K562 (cell line): ENCODE measurements around the gene LRRC59. TPM values are rescaled to one million over a fixed set of nuclear protein-coding genes. Genes with fewer than 3 reads are reported as not detected.

ENCODE experiments used
- BCOR ChIP-seq: fragments of 450-650 bp; IDR thresholded peaks from 2 replicates; pipeline ENCODE4 v1.6.1; 2016
- BMI1 ChIP-seq: fragments of 150-350 bp; IDR thresholded peaks from 2 replicates; pipeline ENCODE4 v1.6.1; 2014; ENCODE audit warnings: low read length
- CBFB ChIP-seq: sonication (generic); formaldehyde crosslinking; IDR thresholded peaks from 2 replicates; pipeline ENCODE4 v1.4.0; 2020; ENCODE audit warnings: mild to moderate bottlenecking, missing genetic modification reagents
- CHCHD3 ChIP-seq: fragments of 250-450 bp; sonication (Bioruptor Pico); IDR thresholded peaks from 2 replicates; pipeline ENCODE4 v2.1.2; 2022; ENCODE audit warnings: mild to moderate bottlenecking
- CSDE1 ChIP-seq, 2 experiments: fragments of 450-650 bp; IDR thresholded peaks; 2 replicates each; pipeline ENCODE4 v1.6.1; 2016; ENCODE audit warnings: mild to moderate bottlenecking in 1 of 2
- DDX20 ChIP-seq: fragments of 450-650 bp; IDR thresholded peaks from 2 replicates; pipeline ENCODE4 v1.6.1; 2016; ENCODE audit warnings: missing genetic modification characterization, low read depth, mild to moderate bottlenecking, missing compliant biosample characterization, moderate library complexity
- FOXK2 ChIP-seq, 2 experiments: fragments of 450-650 bp; IDR thresholded peaks in 1 of 2; conservative IDR thresholded peaks in 1 of 2; 2 replicates each; pipeline ENCODE4 v1.6.1; 2016; ENCODE audit warnings: low read depth in 2 of 2, mild to moderate bottlenecking in 1 of 2
- FUS ChIP-seq: fragments of 200-400 bp; formaldehyde crosslinking; optimal IDR thresholded peaks from 2 replicates; pipeline ENCODE3; 2017; ENCODE audit warnings: low read depth, low read length
- GATAD2B ChIP-seq: fragments of 450-650 bp; IDR thresholded peaks from 2 replicates; pipeline ENCODE4 v1.6.1; 2017; ENCODE audit warnings: mild to moderate bottlenecking, borderline replicate concordance
- JUND ChIP-seq, 2 experiments: IDR thresholded peaks; 2 replicates in 1 of 2; 3 replicates in 1 of 2; pipeline ENCODE4 v1.6.1; 2011; ENCODE audit warnings: borderline replicate concordance in 2 of 2, low read depth in 2 of 2, low read length in 2 of 2, improper control_type of control experiment in 1 of 2, missing biosample characterization in 1 of 2, missing genetic modification characterization in 1 of 2, missing genetic modification reagents in 1 of 2
- KLF1 ChIP-seq: fragments of 450-650 bp; IDR thresholded peaks from 2 replicates; pipeline ENCODE4 v1.6.1; 2016; ENCODE audit warnings: missing genetic modification characterization, missing compliant biosample characterization
- MEF2D ChIP-seq: conservative IDR thresholded peaks from 2 replicates; pipeline ENCODE4 v1.6.1; 2016; ENCODE audit warnings: low read depth, missing genetic modification characterization, missing compliant biosample characterization
- MEIS2 ChIP-seq: fragments of 450-650 bp; IDR thresholded peaks from 2 replicates; pipeline ENCODE4 v1.6.1; 2014; ENCODE audit warnings: mild to moderate bottlenecking; ENCODE audit not compliant: partially characterized antibody
- NBN ChIP-seq: fragments of 450-650 bp; IDR thresholded peaks from 2 replicates; pipeline ENCODE4 v1.6.1; 2016; ENCODE audit warnings: low read depth, mild to moderate bottlenecking
- SIX5 ChIP-seq, 2 experiments: IDR thresholded peaks; 2 replicates each; pipeline ENCODE4 v1.6.1; 2011; ENCODE audit warnings: low read length in 2 of 2, borderline replicate concordance in 1 of 2, low read depth in 1 of 2, mild to moderate bottlenecking in 1 of 2, moderate library complexity in 1 of 2; ENCODE audit not compliant: insufficient read depth in 1 of 2
- SRSF9 ChIP-seq: fragments of 200-400 bp; formaldehyde crosslinking; IDR thresholded peaks from 2 replicates; pipeline ENCODE4 v1.6.1; 2017; ENCODE audit warnings: low read depth, low read length, borderline replicate concordance
- TOE1 ChIP-seq, 2 experiments: fragments of 450-650 bp in 1 of 2; sonication (generic) in 1 of 2; formaldehyde crosslinking in 1 of 2; IDR thresholded peaks; 2 replicates each; pipeline versions ENCODE4 v1.7.1 to v1.8.0; 2016 to 2022; ENCODE audit warnings: borderline replicate concordance in 2 of 2, mild to moderate bottlenecking in 2 of 2, antibody characterized with exemption in 1 of 2, inconsistent platforms in 1 of 2, low read depth in 1 of 2, missing genetic modification reagents in 1 of 2, moderate library complexity in 1 of 2
- ZNF212 ChIP-seq: fragments of 450-650 bp; formaldehyde crosslinking; IDR thresholded peaks from 2 replicates; pipeline ENCODE4 v1.4.0; 2020; ENCODE audit warnings: mild to moderate bottlenecking
- ZNF24 ChIP-seq: fragments of 450-650 bp; IDR thresholded peaks from 2 replicates; pipeline ENCODE4 v1.6.1; 2016
- ZNF764 ChIP-seq: fragments of 250-450 bp; sonication (Bioruptor Pico); IDR thresholded peaks from 2 replicates; pipeline ENCODE4 v1.4.0; 2020; ENCODE audit warnings: low read depth, mild to moderate bottlenecking, moderate library complexity
- polyA plus RNA-seq, 8 experiments: library from polyadenylated mRNA; depleted of rRNA in 4 of 8; stranded (reverse) in 5 of 8; unstranded in 3 of 8; fragments of >200 nt; fragmentation: Nextera tagmentation in 2 of 8; fragmentation: Illumina TruSeq in 1 of 8; extraction: Ambion mirVana in 2 of 8; extraction: Trizol in 1 of 8; gene quantifications; 2 replicates each; pipeline versions ENCODE4 v1.2.1 to v1.2.3, GENCODE V29; 2011 to 2014; ENCODE audit warnings: inconsistent platforms in 1 of 8, missing spikeins in 1 of 8
- total RNA-seq, 7 experiments: library from RNA; depleted of rRNA in 6 of 7; stranded (reverse); fragments of >200 nt in 6 of 7; fragmentation: Illumina TruSeq in 2 of 7; extraction: Trizol in 2 of 7; gene quantifications; 2 replicates each; pipeline versions ENCODE4 v1.2.1 to v1.2.3, GENCODE V29; 2011 to 2021; ENCODE audit warnings: low replicate concordance in 1 of 7
- TF ChIP-seq, protein P1 (sequence below), 2 experiments: fragments of 450-650 bp; IDR thresholded peaks; 2 replicates each; pipeline ENCODE4 v1.6.1; 2018; ENCODE audit warnings: mild to moderate bottlenecking in 2 of 2, low read depth in 1 of 2; ENCODE audit not compliant: partially characterized antibody in 2 of 2
- TF ChIP-seq, protein P2 (sequence below), 2 experiments: fragments of 450-650 bp in 1 of 2; sonication (generic) in 1 of 2; formaldehyde crosslinking in 1 of 2; IDR thresholded peaks in 1 of 2; conservative IDR thresholded peaks in 1 of 2; 2 replicates each; pipeline versions ENCODE4 v1.6.1 to v1.8.1; 2016 to 2023; ENCODE audit warnings: mild to moderate bottlenecking in 2 of 2, moderate library complexity in 2 of 2, inconsistent platforms in 1 of 2, missing genetic modification reagents in 1 of 2

LRRC59 gene
- total and polyA plus RNA-seq, 9 of the 15 experiments (the other 6 are each of a cell fraction or from before 2014, with no cell fraction given) = 27.8 to 244 (median 154) TPM

DNA sequence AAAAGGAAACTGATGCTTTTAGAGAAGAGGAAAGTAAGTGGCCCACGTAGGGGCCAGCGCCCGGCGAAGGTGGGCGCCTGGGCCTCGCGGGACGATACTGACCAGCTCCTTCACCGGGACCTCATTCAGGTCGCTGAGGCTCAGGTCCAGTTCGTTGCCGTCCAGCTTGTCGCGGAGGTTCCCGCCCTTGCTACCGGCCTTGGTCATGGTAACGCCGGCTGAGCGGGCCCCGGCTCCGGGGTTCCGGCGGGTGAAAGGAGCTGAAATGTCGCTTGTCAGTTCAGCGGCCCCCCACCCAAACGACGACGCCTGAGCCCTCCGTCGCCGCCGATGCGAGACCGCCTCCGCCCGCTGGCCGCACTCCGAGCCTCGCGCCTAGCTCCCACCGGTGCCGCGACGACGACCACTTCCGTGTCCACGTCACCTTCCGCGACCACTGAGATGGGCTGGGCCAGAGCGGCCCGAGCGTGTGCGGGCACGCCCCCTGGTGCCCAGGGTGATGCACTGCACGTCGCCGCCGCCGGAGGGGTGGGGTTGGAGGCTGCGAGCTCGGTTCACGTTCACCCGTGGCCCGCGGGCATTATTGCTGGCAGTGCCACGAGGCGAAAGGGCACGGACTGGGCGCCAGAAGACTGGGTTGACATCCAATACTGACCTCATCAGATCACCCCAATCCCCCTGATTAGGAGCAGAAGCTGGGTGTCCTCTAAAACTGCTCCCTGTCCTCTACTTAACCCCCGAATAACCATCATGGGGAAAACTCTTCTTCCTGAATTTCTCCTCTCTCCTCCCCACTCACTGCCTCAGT is at the start of gene LRRC59 (continued):
- TF ChIP-seq ZNF212 (CRISPR knock-in tag) (no peak), SIX5 (IDR thresholded peaks at IDR 0.05; ENCODE audit: borderline replicate concordance in 1 of 2, insufficient read depth in 1 of 2, low read depth in 1 of 2, low read length in 2 of 2) (peak in 1 of 2 experiments; percentile 32; a peak in 1 of 4 replicates), DDX20 (tag) (no peak), JUND (IDR thresholded peaks at IDR 0.05; ENCODE audit: borderline replicate concordance, low read depth, low read length) (peak; percentile 94), JUND (tag; IDR thresholded peaks at IDR 0.05; ENCODE audit: borderline replicate concordance, low read depth, low read length) (peak; percentile 71; the same call in 1 of the 3 replicates), SRSF9 (no peak), BMI1 (no peak), CBFB (CRISPR knock-in tag) (peak; percentile 93), FUS (peak; percentile 60), FOXK2 (conservative IDR thresholded peaks at IDR 0.05 in 1 of 2, IDR thresholded peaks at IDR 0.05 in 1 of 2; ENCODE audit: low read depth in 2 of 2) (peak; percentile 37 to 39; a peak in 1 of 4 replicates), ZNF764 (no peak), CHCHD3 (CRISPR knock-in tag) (no peak), ZNF24 (peak; percentile 68), BCOR (peak; percentile 23; the same call in 1 of the 2 replicates), TOE1 (IDR thresholded peaks at IDR 0.05; ENCODE audit: borderline replicate concordance) (peak; percentile 83), TOE1 (CRISPR knock-in tag; IDR thresholded peaks at IDR 0.05; ENCODE audit: borderline replicate concordance, low read depth) (peak; percentile 91; the same call in 1 of the 2 replicates), GATAD2B (peak; percentile 96), CSDE1 (IDR thresholded peaks at IDR 0.05) (peak in 1 of 2 experiments; percentile 23; a peak in 1 of 4 replicates), NBN (peak; percentile 88), MEIS2 (peak; percentile 16), KLF1 (tag) (no peak), MEF2D (tag) (no peak)
- TF ChIP-seq, protein P1, sequence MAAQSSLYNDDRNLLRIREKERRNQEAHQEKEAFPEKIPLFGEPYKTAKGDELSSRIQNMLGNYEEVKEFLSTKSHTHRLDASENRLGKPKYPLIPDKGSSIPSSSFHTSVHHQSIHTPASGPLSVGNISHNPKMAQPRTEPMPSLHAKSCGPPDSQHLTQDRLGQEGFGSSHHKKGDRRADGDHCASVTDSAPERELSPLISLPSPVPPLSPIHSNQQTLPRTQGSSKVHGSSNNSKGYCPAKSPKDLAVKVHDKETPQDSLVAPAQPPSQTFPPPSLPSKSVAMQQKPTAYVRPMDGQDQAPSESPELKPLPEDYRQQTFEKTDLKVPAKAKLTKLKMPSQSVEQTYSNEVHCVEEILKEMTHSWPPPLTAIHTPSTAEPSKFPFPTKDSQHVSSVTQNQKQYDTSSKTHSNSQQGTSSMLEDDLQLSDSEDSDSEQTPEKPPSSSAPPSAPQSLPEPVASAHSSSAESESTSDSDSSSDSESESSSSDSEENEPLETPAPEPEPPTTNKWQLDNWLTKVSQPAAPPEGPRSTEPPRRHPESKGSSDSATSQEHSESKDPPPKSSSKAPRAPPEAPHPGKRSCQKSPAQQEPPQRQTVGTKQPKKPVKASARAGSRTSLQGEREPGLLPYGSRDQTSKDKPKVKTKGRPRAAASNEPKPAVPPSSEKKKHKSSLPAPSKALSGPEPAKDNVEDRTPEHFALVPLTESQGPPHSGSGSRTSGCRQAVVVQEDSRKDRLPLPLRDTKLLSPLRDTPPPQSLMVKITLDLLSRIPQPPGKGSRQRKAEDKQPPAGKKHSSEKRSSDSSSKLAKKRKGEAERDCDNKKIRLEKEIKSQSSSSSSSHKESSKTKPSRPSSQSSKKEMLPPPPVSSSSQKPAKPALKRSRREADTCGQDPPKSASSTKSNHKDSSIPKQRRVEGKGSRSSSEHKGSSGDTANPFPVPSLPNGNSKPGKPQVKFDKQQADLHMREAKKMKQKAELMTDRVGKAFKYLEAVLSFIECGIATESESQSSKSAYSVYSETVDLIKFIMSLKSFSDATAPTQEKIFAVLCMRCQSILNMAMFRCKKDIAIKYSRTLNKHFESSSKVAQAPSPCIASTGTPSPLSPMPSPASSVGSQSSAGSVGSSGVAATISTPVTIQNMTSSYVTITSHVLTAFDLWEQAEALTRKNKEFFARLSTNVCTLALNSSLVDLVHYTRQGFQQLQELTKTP (IDR thresholded peaks at IDR 0.05; ENCODE audit: low read depth in 1 of 2, partially characterized antibody in 2 of 2) = no peak
- TF ChIP-seq, protein P2, sequence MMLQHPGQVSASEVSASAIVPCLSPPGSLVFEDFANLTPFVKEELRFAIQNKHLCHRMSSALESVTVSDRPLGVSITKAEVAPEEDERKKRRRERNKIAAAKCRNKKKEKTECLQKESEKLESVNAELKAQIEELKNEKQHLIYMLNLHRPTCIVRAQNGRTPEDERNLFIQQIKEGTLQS (IDR thresholded peaks at IDR 0.05) = peak; percentile 85
- TF ChIP-seq, protein P2 (CRISPR knock-in tag; conservative IDR thresholded peaks at IDR 0.05) = peak; percentile 79; the same call in 1 of the 2 replicates
